Measurements from ENCODE around the gene CTDNEP1. TPM values are rescaled to one million over a fixed set of nuclear protein-coding genes. Genes with fewer than 3 reads are reported as not detected.

Gene CTDNEP1
- total RNA-seq, 1 donor from 2014 or later: 181 TPM

- Mint-ChIP-seq H3K9me3 (no peaks in the 10 kb centered on the region), H3K27ac (no peak overlapping the region), H3K36me3 (ENCODE audit: low read depth) (no peaks in the 10 kb centered on the region), H3K27me3 (ENCODE audit: low read depth) (peaks cover 34% of the 10 kb centered on the region), H3K4me3 (ENCODE audit: low read depth) (no peak overlapping the region), H3K4me1 (ENCODE audit: low read depth) (peaks cover 11% of the 10 kb centered on the region)
- no peak for DNase-seq (ENCODE audit: low spot score)
- intact Hi-C loops (cut with micrococcal nuclease): no loop called here
These were observed 34.1 kb upstream of the CTDNEP1 start for GRCh38 chr17:7285679-7286078.

GRCh38 chr17:7284911-7285310, 33.4 kb upstream of the CTDNEP1 start:
- no peak overlapping the region for H3K27ac Mint-ChIP-seq
- H3K9me3 Mint-ChIP-seq: no peaks in the 10 kb centered on the region
- H3K36me3 Mint-ChIP-seq (ENCODE audit: low read depth): no peaks in the 10 kb centered on the region
- intact Hi-C loops (cut with micrococcal nuclease): no loop called here
- H3K4me1 Mint-ChIP-seq (ENCODE audit: low read depth): peaks cover 15% of the 10 kb centered on the region
- no peak for DNase-seq (ENCODE audit: low spot score)
- no peak overlapping the region for H3K4me3 Mint-ChIP-seq (ENCODE audit: low read depth)
- peaks cover 37% of the 10 kb centered on the region for H3K27me3 Mint-ChIP-seq (ENCODE audit: low read depth)

GRCh38 chr17:7283471-7284216, 32.1 kb upstream of the CTDNEP1 start:
- H3K4me1 Mint-ChIP-seq (ENCODE audit: low read depth): peaks cover 15% of the 10 kb centered on the region

GRCh38 chr17:7282752-7283321, 31.3 kb upstream of the CTDNEP1 start:
- peak overlapping the region; percentile 38 for H3K4me3 Mint-ChIP-seq (ENCODE audit: low read depth)
- H3K27ac Mint-ChIP-seq: no peak overlapping the region
- H3K9me3 Mint-ChIP-seq: no peaks in the 10 kb centered on the region
- H3K4me1 Mint-ChIP-seq (ENCODE audit: low read depth): peaks cover 15% of the 10 kb centered on the region
- no peaks in the 10 kb centered on the region for H3K36me3 Mint-ChIP-seq (ENCODE audit: low read depth)
- intact Hi-C loops (cut with micrococcal nuclease): no loop called here
- peaks cover 40% of the 10 kb centered on the region for H3K27me3 Mint-ChIP-seq (ENCODE audit: low read depth)
- no peak for DNase-seq (ENCODE audit: low spot score)

More at GRCh38 chr17:7283471-7284216, 32.1 kb upstream of the CTDNEP1 start:
- no peak for DNase-seq (ENCODE audit: low spot score)
- no peak overlapping the region for H3K4me3 Mint-ChIP-seq (ENCODE audit: low read depth)
- intact Hi-C loops (cut with micrococcal nuclease): no loop called here
- H3K27me3 Mint-ChIP-seq (ENCODE audit: low read depth): peaks cover 40% of the 10 kb centered on the region
- H3K9me3 Mint-ChIP-seq: no peaks in the 10 kb centered on the region
- no peaks in the 10 kb centered on the region for H3K36me3 Mint-ChIP-seq (ENCODE audit: low read depth)
- H3K27ac Mint-ChIP-seq: no peak overlapping the region

GRCh38 chr17:7281953-7282751, 30.6 kb upstream of the CTDNEP1 start:
- peak overlapping the region; percentile 78 for H3K4me3 Mint-ChIP-seq (ENCODE audit: low read depth)
- H3K4me1 Mint-ChIP-seq (ENCODE audit: low read depth): peaks cover 15% of the 10 kb centered on the region
- no peak overlapping the region for H3K27ac Mint-ChIP-seq
- H3K36me3 Mint-ChIP-seq (ENCODE audit: low read depth): no peaks in the 10 kb centered on the region
- no peak for DNase-seq (ENCODE audit: low spot score)
- intact Hi-C loops (cut with micrococcal nuclease): loop anchor here (1.0 to 2.0 kb wide), 3 partner anchors 30 to 44 kb away; partner anchors contain the start of genes ELP5 and GABARAP
- peaks cover 42% of the 10 kb centered on the region for H3K27me3 Mint-ChIP-seq (ENCODE audit: low read depth)
- H3K9me3 Mint-ChIP-seq: no peaks in the 10 kb centered on the region

GRCh38 chr17:7281074-7281952, 29.8 kb upstream of the CTDNEP1 start, which contains the start of gene SLC2A4:
TSS of gene SLC2A4 (plus strand) at chr17:7281718. CDS start at chr17:7281935, 217 bp downstream.
- Mint-ChIP-seq H3K4me1 (ENCODE audit: low read depth) (peaks cover 15% of the 10 kb centered on the region), H3K27ac (peak within 1 kb of the TSS; percentile 42), H3K27me3 (ENCODE audit: low read depth) (peaks cover 40% of the 10 kb centered on the region), H3K9me3 (no peaks in the 10 kb centered on the region), H3K4me3 (ENCODE audit: low read depth) (peak within 1 kb of the TSS; percentile 78), H3K36me3 (ENCODE audit: low read depth) (no peaks in the 10 kb centered on the region)
- intact Hi-C loops (cut with micrococcal nuclease): loop anchor here (1.0 to 2.0 kb wide), 3 partner anchors 29 to 43 kb away; partner anchors contain the start of genes ELP5 and GABARAP
- peak; percentile 76 for DNase-seq (ENCODE audit: low spot score)

- H3K36me3 Mint-ChIP-seq (ENCODE audit: low read depth): no peaks in the 10 kb centered on the region
- intact Hi-C loops (cut with micrococcal nuclease): loop anchor here (1.0 to 2.0 kb wide), 4 partner anchors 16 to 42 kb away; partner anchors contain the start of genes ELP5 and GABARAP
- peak overlapping the region; percentile 68 for H3K4me3 Mint-ChIP-seq (ENCODE audit: low read depth)
- H3K27ac Mint-ChIP-seq: no peak overlapping the region
- H3K4me1 Mint-ChIP-seq (ENCODE audit: low read depth): peaks cover 15% of the 10 kb centered on the region
- H3K9me3 Mint-ChIP-seq: no peaks in the 10 kb centered on the region
- H3K27me3 Mint-ChIP-seq (ENCODE audit: low read depth): peaks cover 36% of the 10 kb centered on the region
- DNase-seq (ENCODE audit: low spot score): peak; percentile 69
These were observed 29.1 kb upstream of the CTDNEP1 start for GRCh38 chr17:7280519-7281073.

- intact Hi-C loops (cut with micrococcal nuclease): no loop called here
- no peaks in the 10 kb centered on the region for H3K9me3 Mint-ChIP-seq
- DNase-seq (ENCODE audit: low spot score): no peak
- no peak overlapping the region for H3K4me3 Mint-ChIP-seq (ENCODE audit: low read depth)
- no peaks in the 10 kb centered on the region for H3K36me3 Mint-ChIP-seq (ENCODE audit: low read depth)
- H3K4me1 Mint-ChIP-seq (ENCODE audit: low read depth): peaks cover 15% of the 10 kb centered on the region
- H3K27ac Mint-ChIP-seq: no peak overlapping the region
- peaks cover 36% of the 10 kb centered on the region for H3K27me3 Mint-ChIP-seq (ENCODE audit: low read depth)
These were observed 27.9 kb upstream of the CTDNEP1 start for GRCh38 chr17:7279448-7279847.

GRCh38 chr17:7266784-7267183, 15.2 kb upstream of the CTDNEP1 start:
- intact Hi-C loops (cut with micrococcal nuclease): no loop called here

GRCh38 chr17:7263801-7264078, 12.2 kb upstream of the CTDNEP1 start:
- Mint-ChIP-seq H3K4me3 (ENCODE audit: low read depth) (peak overlapping the region; percentile 43), H3K27me3 (ENCODE audit: low read depth) (peaks cover 31% of the 10 kb centered on the region), H3K27ac (no peak overlapping the region), H3K36me3 (ENCODE audit: low read depth) (peaks cover 9% of the 10 kb centered on the region), H3K4me1 (ENCODE audit: low read depth) (peaks cover 16% of the 10 kb centered on the region), H3K9me3 (no peaks in the 10 kb centered on the region)
- DNase-seq (ENCODE audit: low spot score): no peak
- intact Hi-C loops (cut with micrococcal nuclease): no loop called here

More at GRCh38 chr17:7266784-7267183, 15.2 kb upstream of the CTDNEP1 start:
- no peak overlapping the region for H3K4me3 Mint-ChIP-seq (ENCODE audit: low read depth)
- H3K27me3 Mint-ChIP-seq (ENCODE audit: low read depth): peaks cover 36% of the 10 kb centered on the region
- H3K27ac Mint-ChIP-seq: no peak overlapping the region
- H3K4me1 Mint-ChIP-seq (ENCODE audit: low read depth): peaks cover 15% of the 10 kb centered on the region
- no peaks in the 10 kb centered on the region for H3K9me3 Mint-ChIP-seq
- DNase-seq (ENCODE audit: low spot score): no peak
- no peaks in the 10 kb centered on the region for H3K36me3 Mint-ChIP-seq (ENCODE audit: low read depth)

GRCh38 chr17:7262935-7263800, 11.6 kb upstream of the CTDNEP1 start:
- H3K27ac Mint-ChIP-seq: no peak overlapping the region
- H3K27me3 Mint-ChIP-seq (ENCODE audit: low read depth): peaks cover 29% of the 10 kb centered on the region
- peak overlapping the region; percentile 47 for H3K4me3 Mint-ChIP-seq (ENCODE audit: low read depth)
- no peaks in the 10 kb centered on the region for H3K9me3 Mint-ChIP-seq
- DNase-seq (ENCODE audit: low spot score): no peak
- H3K4me1 Mint-ChIP-seq (ENCODE audit: low read depth): peaks cover 16% of the 10 kb centered on the region
- H3K36me3 Mint-ChIP-seq (ENCODE audit: low read depth): peaks cover 14% of the 10 kb centered on the region
- intact Hi-C loops (cut with micrococcal nuclease): no loop called here
